Femur (tissue), 1 donor: ENCODE measurements around the gene PPARD.
"Not testable (repeated sequence)": the region's sequence is repeated elsewhere in the genome, so short reads cannot be mapped to it uniquely, and the experiment has no call there.

Experiments used
- DNase-seq: peaks from one replicate; pipeline ENCODE4 v3.0.0-alpha.2; 2017

PPARD gene

GRCh38 chr6:35342258-35343091 lies at the start of gene PPARD:
TSS of gene PPARD (plus strand) at chr6:35342558. CDS start at chr6:35411088, 68,530 bp downstream.
- DNase-seq: peak; percentile 99

GRCh38 chr6:35293681-35294080 lies 48.7 kb upstream of the PPARD start:
- DNase-seq: no peak

GRCh38 chr6:35294308-35294945 lies 47.9 kb upstream of the PPARD start:
- no peak for DNase-seq

GRCh38 chr6:35295036-35295435 lies 47.3 kb upstream of the PPARD start:
- DNase-seq: no peak

GRCh38 chr6:35295521-35296315 lies 46.6 kb upstream of the PPARD start:
- no peak for DNase-seq

- DNase-seq: no peak
Observed at GRCh38 chr6:35296931-35297600, 45.3 kb upstream of the PPARD start.

- peak; percentile 93 for DNase-seq
Observed at GRCh38 chr6:35297601-35298481, 44.5 kb upstream of the PPARD start, which contains the start of gene DEF6. TSS of gene DEF6 (plus strand) at chr6:35297818. CDS start at chr6:35297857, 39 bp downstream.

GRCh38 chr6:35298625-35299140 lies 43.7 kb upstream of the PPARD start:
- no peak for DNase-seq

- DNase-seq: peak; percentile 43
Observed at GRCh38 chr6:35299674-35300073, 42.7 kb upstream of the PPARD start.

GRCh38 chr6:35300848-35301247 lies 41.5 kb upstream of the PPARD start:
- no peak for DNase-seq

GRCh38 chr6:35302604-35303241 lies 39.6 kb upstream of the PPARD start:
- peak; percentile 54 for DNase-seq

GRCh38 chr6:35304299-35304698 lies 38.1 kb upstream of the PPARD start:
- DNase-seq: no peak

GRCh38 chr6:35305117-35305516 lies 37.2 kb upstream of the PPARD start:
- no peak for DNase-seq

- not testable (repeated sequence) for DNase-seq
Observed at GRCh38 chr6:35307138-35307537, 35.2 kb upstream of the PPARD start.

- DNase-seq: not testable (repeated sequence)
Observed at GRCh38 chr6:35308543-35308942, 33.8 kb upstream of the PPARD start.

GRCh38 chr6:35309611-35310264 lies 32.6 kb upstream of the PPARD start:
- no peak for DNase-seq

- no peak for DNase-seq
Observed at GRCh38 chr6:35310265-35310831, 32.0 kb upstream of the PPARD start.

- no peak for DNase-seq
Observed at GRCh38 chr6:35311390-35312075, 30.8 kb upstream of the PPARD start.

- no peak for DNase-seq
Observed at GRCh38 chr6:35312076-35312800, 30.1 kb upstream of the PPARD start.
